Measurements from ENCODE around the gene ZNF90. TPM values are rescaled to one million over a fixed set of nuclear protein-coding genes. Genes with fewer than 3 reads are reported as not detected.
"Not testable (repeated sequence)": the region's sequence is repeated elsewhere in the genome, so short reads cannot be mapped to it uniquely, and the experiment has no call there.

The ZNF90 gene
- polyA plus RNA-seq, 1 experiment = 1.3 TPM

GRCh38 chr19:20151617-20152145, 73.9 kb downstream of the ZNF90 start:
- Histone ChIP-seq H3K27me3 (ENCODE audit: control insufficient read depth, insufficient read depth, low read length) (no peaks in the 10 kb centered on the region), H3K4me3 (ENCODE audit: low read depth, low read length) (no peak overlapping the region), H3K9me3 (ENCODE audit: control insufficient read depth, insufficient read depth, low read length) (peaks cover 20% of the 10 kb centered on the region), H3K27ac (ENCODE audit: low read depth, low read length) (no peak overlapping the region)
- no peak for DNase-seq (ENCODE audit: low read depth, low spot score)
- ChIA-PET CTCF (no interaction called here), POLR2A (no interaction called here)
- TF ChIP-seq CTCF (IDR thresholded peaks at IDR 0.05; ENCODE audit: low read depth, low read length) = no peak

- H3K4me3 ChIP-seq (ENCODE audit: low read depth, low read length); DNase-seq (ENCODE audit: low read depth, low spot score); H3K27ac ChIP-seq (ENCODE audit: low read depth, low read length); H3K27me3 ChIP-seq (ENCODE audit: control insufficient read depth, insufficient read depth, low read length); POLR2A ChIA-PET; CTCF ChIA-PET: not testable (repeated sequence)
- peaks cover 13% of the 10 kb centered on the region for H3K9me3 ChIP-seq (ENCODE audit: control insufficient read depth, insufficient read depth, low read length)
Measured at GRCh38 chr19:20152506-20152905, 74.7 kb downstream of the ZNF90 start.

- TF ChIP-seq CTCF (IDR thresholded peaks at IDR 0.05; ENCODE audit: low read depth, low read length) = no peak
- Histone ChIP-seq H3K9me3 (ENCODE audit: control insufficient read depth, insufficient read depth, low read length) (peaks cover 13% of the 10 kb centered on the region), H3K27ac (ENCODE audit: low read depth, low read length) (no peak overlapping the region), H3K27me3 (ENCODE audit: control insufficient read depth, insufficient read depth, low read length) (no peaks in the 10 kb centered on the region), H3K4me3 (ENCODE audit: low read depth, low read length) (no peak overlapping the region)
- no peak for DNase-seq (ENCODE audit: low read depth, low spot score)
- CTCF ChIA-PET = no interaction called here
- POLR2A ChIA-PET = no interaction called here
Measured at GRCh38 chr19:20153281-20153680, 75.5 kb downstream of the ZNF90 start.

- no peak for DNase-seq (ENCODE audit: low read depth, low spot score)
- no peak overlapping the region for H3K27ac ChIP-seq (ENCODE audit: low read depth, low read length)
- POLR2A ChIA-PET = no interaction called here
- no peak for TF ChIP-seq CTCF (IDR thresholded peaks at IDR 0.05; ENCODE audit: low read depth, low read length)
- H3K27me3 ChIP-seq (ENCODE audit: control insufficient read depth, insufficient read depth, low read length) = no peaks in the 10 kb centered on the region
- CTCF ChIA-PET = no interaction called here
- peaks cover 13% of the 10 kb centered on the region for H3K9me3 ChIP-seq (ENCODE audit: control insufficient read depth, insufficient read depth, low read length)
- no peak overlapping the region for H3K4me3 ChIP-seq (ENCODE audit: low read depth, low read length)
Measured at GRCh38 chr19:20154636-20155035, 76.8 kb downstream of the ZNF90 start.

GRCh38 chr19:20162821-20163220, 85.0 kb downstream of the ZNF90 start:
- Histone ChIP-seq H3K9me3 (ENCODE audit: control insufficient read depth, insufficient read depth, low read length) (peaks cover 4% of the 10 kb centered on the region; the same call in 1 of the 2 replicates), H3K27me3 (ENCODE audit: control insufficient read depth, insufficient read depth, low read length) (no peaks in the 10 kb centered on the region), H3K27ac (ENCODE audit: low read depth, low read length) (no peak overlapping the region), H3K4me3 (ENCODE audit: low read depth, low read length) (no peak overlapping the region)
- POLR2A ChIA-PET = no interaction called here
- CTCF ChIA-PET = no interaction called here
- no peak for TF ChIP-seq CTCF (IDR thresholded peaks at IDR 0.05; ENCODE audit: low read depth, low read length)
- DNase-seq (ENCODE audit: low read depth, low spot score) = no peak

GRCh38 chr19:20164456-20164855, 86.7 kb downstream of the ZNF90 start:
- TF ChIP-seq CTCF (IDR thresholded peaks at IDR 0.05; ENCODE audit: low read depth, low read length) = no peak
- no peak overlapping the region for H3K4me3 ChIP-seq (ENCODE audit: low read depth, low read length)
- no peak overlapping the region for H3K27ac ChIP-seq (ENCODE audit: low read depth, low read length)
- DNase-seq (ENCODE audit: low read depth, low spot score) = no peak
- ChIA-PET POLR2A (no interaction called here), CTCF (no interaction called here)
- peaks cover 13% of the 10 kb centered on the region for H3K9me3 ChIP-seq (ENCODE audit: control insufficient read depth, insufficient read depth, low read length)
- H3K27me3 ChIP-seq (ENCODE audit: control insufficient read depth, insufficient read depth, low read length) = no peaks in the 10 kb centered on the region

All from AG04450 (cell line).